Measurements from ENCODE around the gene DEFB132.

DEFB132 gene

GRCh38 chr20:275791-276190 lies 18.3 kb downstream of the DEFB132 start:
- TF ChIP-seq GATA1 (IDR thresholded peaks at IDR 0.05; ENCODE audit: low read depth, low read length) (no peak), POLR2A (IDR thresholded peaks at IDR 0.05; ENCODE audit: low read length) (no peak)
- DNase-seq, result no peak

GRCh38 chr20:276620-277495 lies 19.3 kb downstream of the DEFB132 start:
- TF ChIP-seq POLR2A (IDR thresholded peaks at IDR 0.05; ENCODE audit: low read length) (no peak), GATA1 (IDR thresholded peaks at IDR 0.05; ENCODE audit: low read depth, low read length) (no peak)
- no peak for DNase-seq

- TF ChIP-seq GATA1 (IDR thresholded peaks at IDR 0.05; ENCODE audit: low read depth, low read length), result no peak
- no peak for TF ChIP-seq POLR2A (IDR thresholded peaks at IDR 0.05; ENCODE audit: low read length)
- DNase-seq, result no peak
These were observed 19.9 kb downstream of the DEFB132 start for GRCh38 chr20:277496-277781.

GRCh38 chr20:278181-278580 lies 20.7 kb downstream of the DEFB132 start:
- no peak for TF ChIP-seq GATA1 (IDR thresholded peaks at IDR 0.05; ENCODE audit: low read depth, low read length)
- TF ChIP-seq POLR2A (IDR thresholded peaks at IDR 0.05; ENCODE audit: low read length), result no peak
- DNase-seq, result no peak

- DNase-seq, result no peak
- no peak for TF ChIP-seq GATA1 (IDR thresholded peaks at IDR 0.05; ENCODE audit: low read depth, low read length)
- TF ChIP-seq POLR2A (IDR thresholded peaks at IDR 0.05; ENCODE audit: low read length), result no peak
These were observed 21.4 kb downstream of the DEFB132 start for GRCh38 chr20:278607-279571.

- DNase-seq, result no peak
- TF ChIP-seq GATA1 (IDR thresholded peaks at IDR 0.05; ENCODE audit: low read depth, low read length) (no peak), POLR2A (IDR thresholded peaks at IDR 0.05; ENCODE audit: low read length) (no peak)
These were observed 26.6 kb downstream of the DEFB132 start for GRCh38 chr20:284172-284571.

- TF ChIP-seq GATA1 (IDR thresholded peaks at IDR 0.05; ENCODE audit: low read depth, low read length), result no peak
- TF ChIP-seq POLR2A (IDR thresholded peaks at IDR 0.05; ENCODE audit: low read length), result no peak
These were observed 29.0 kb downstream of the DEFB132 start for GRCh38 chr20:286508-286907.

GRCh38 chr20:288956-289692 lies 31.6 kb downstream of the DEFB132 start:
- TF ChIP-seq POLR2A (IDR thresholded peaks at IDR 0.05; ENCODE audit: low read length), result no peak
- peak; percentile 27 to 34 for DNase-seq

More at GRCh38 chr20:286508-286907, 29.0 kb downstream of the DEFB132 start:
- no peak for DNase-seq

GRCh38 chr20:289693-290083 lies 32.2 kb downstream of the DEFB132 start:
- DNase-seq, result peak; percentile 51 to 61

GRCh38 chr20:290084-290831 lies 32.7 kb downstream of the DEFB132 start, which contains the start of gene C20orf96:
C20orf96 (minus strand) TSS chr20:290750; CDS start chr20:290610, 140 bp downstream.
- DNase-seq, result peak; percentile 95
- TF ChIP-seq GATA1 (IDR thresholded peaks at IDR 0.05; ENCODE audit: low read depth, low read length) (no peak), POLR2A (IDR thresholded peaks at IDR 0.05; ENCODE audit: low read length) (peak; percentile 14)

More at GRCh38 chr20:289693-290083, 32.2 kb downstream of the DEFB132 start:
- no peak for TF ChIP-seq POLR2A (IDR thresholded peaks at IDR 0.05; ENCODE audit: low read length)
- TF ChIP-seq GATA1 (IDR thresholded peaks at IDR 0.05; ENCODE audit: low read depth, low read length), result no peak

- TF ChIP-seq GATA1 (IDR thresholded peaks at IDR 0.05; ENCODE audit: low read depth, low read length) (no peak), POLR2A (IDR thresholded peaks at IDR 0.05; ENCODE audit: low read length) (no peak)
These were observed 37.1 kb downstream of the DEFB132 start for GRCh38 chr20:294602-295001.

GRCh38 chr20:295804-296203 lies 38.3 kb downstream of the DEFB132 start:
- TF ChIP-seq POLR2A (IDR thresholded peaks at IDR 0.05; ENCODE audit: low read length), result no peak
- TF ChIP-seq GATA1 (IDR thresholded peaks at IDR 0.05; ENCODE audit: low read depth, low read length), result no peak
- DNase-seq, result no peak

More at GRCh38 chr20:294602-295001, 37.1 kb downstream of the DEFB132 start:
- no peak for DNase-seq
